ENCODE measurements around the gene LTF. TPM values are rescaled to one million over a fixed set of nuclear protein-coding genes. Genes with fewer than 3 reads are reported as not detected.

The LTF gene
- total and polyA plus RNA-seq, 4 donors, result 0.36 to 14.7 (median 1.4) TPM

DNA sequence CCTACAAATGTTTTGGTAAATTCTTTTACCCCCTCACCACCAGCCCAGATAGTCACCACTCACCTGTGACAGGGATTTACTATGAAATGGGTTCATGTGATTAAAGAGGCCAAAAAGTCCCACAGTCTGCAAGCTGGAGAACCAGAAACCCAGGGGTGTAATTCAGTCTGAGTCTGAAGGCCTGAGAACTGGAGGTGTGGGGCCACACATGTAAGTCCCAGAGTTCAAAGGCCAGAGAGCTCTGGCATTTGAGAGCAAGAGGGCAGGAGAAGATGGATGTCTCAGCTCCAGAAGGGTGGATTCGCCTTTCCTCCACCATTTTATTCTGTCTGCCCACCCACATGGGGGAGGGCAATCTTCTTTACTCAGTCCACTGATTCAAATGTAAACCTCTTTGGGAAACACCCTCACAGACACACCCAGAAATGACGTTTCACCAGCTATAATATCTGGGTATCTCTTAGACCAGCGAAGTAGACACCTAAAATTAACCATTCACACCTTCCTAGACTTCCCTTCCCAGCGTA, 45.0 kb upstream of the LTF start:
- Histone ChIP-seq H3K36me3 (ENCODE audit: control insufficient read depth in 4 of 4, insufficient read depth in 3 of 4, low read depth in 1 of 4, low read length in 3 of 4) (peaks cover 0 to 3% (median 0%) of the 10 kb centered on the region in 4 donors), H3K27me3 (ENCODE audit: control insufficient read depth in 4 of 4, insufficient read depth in 4 of 4, low read length in 3 of 4) (no peaks in the 10 kb centered on the region), H3K9ac (ENCODE audit: low read depth in 1 of 2, low read length in 2 of 2) (no peak overlapping the region), H3K4me1 (ENCODE audit: control insufficient read depth in 4 of 4, insufficient read depth in 4 of 4, low read length in 3 of 4) (no peaks in the 10 kb centered on the region), H3K4me3 (ENCODE audit: low read depth in 1 of 3, low read length in 3 of 3) (no peak overlapping the region), H3K27ac (ENCODE audit: low read depth in 1 of 2, low read length in 2 of 2) (no peak overlapping the region), H3K9me3 (ENCODE audit: control insufficient read depth in 4 of 4, low read length in 3 of 4) (no peaks in the 10 kb centered on the region)
- DNase-seq (ENCODE audit: low spot score), result no peak
- no peak for TF ChIP-seq HNF4G (IDR thresholded peaks at IDR 0.05)
- TF ChIP-seq FOXA1 (IDR thresholded peaks at IDR 0.05), result no peak
- TF ChIP-seq EGR1 (IDR thresholded peaks at IDR 0.05; ENCODE audit: low read depth in 2 of 2), result no peak
- no peak for TF ChIP-seq YY1 (IDR thresholded peaks at IDR 0.05)
- TF ChIP-seq TAF1 (conservative IDR thresholded peaks at IDR 0.05), result no peak
- TF ChIP-seq, protein P1, sequence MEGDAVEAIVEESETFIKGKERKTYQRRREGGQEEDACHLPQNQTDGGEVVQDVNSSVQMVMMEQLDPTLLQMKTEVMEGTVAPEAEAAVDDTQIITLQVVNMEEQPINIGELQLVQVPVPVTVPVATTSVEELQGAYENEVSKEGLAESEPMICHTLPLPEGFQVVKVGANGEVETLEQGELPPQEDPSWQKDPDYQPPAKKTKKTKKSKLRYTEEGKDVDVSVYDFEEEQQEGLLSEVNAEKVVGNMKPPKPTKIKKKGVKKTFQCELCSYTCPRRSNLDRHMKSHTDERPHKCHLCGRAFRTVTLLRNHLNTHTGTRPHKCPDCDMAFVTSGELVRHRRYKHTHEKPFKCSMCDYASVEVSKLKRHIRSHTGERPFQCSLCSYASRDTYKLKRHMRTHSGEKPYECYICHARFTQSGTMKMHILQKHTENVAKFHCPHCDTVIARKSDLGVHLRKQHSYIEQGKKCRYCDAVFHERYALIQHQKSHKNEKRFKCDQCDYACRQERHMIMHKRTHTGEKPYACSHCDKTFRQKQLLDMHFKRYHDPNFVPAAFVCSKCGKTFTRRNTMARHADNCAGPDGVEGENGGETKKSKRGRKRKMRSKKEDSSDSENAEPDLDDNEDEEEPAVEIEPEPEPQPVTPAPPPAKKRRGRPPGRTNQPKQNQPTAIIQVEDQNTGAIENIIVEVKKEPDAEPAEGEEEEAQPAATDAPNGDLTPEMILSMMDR (IDR thresholded peaks at IDR 0.05; ENCODE audit: low read depth, low read length, missing input control), result no peak
- TF ChIP-seq FOXA2 (IDR thresholded peaks at IDR 0.05), result no peak
- no peak for TF ChIP-seq JUND (IDR thresholded peaks at IDR 0.05)
- no peak for TF ChIP-seq GABPA (IDR thresholded peaks at IDR 0.05 in 1 of 2, conservative IDR thresholded peaks at IDR 0.05 in 1 of 2)
- TF ChIP-seq, protein P2, sequence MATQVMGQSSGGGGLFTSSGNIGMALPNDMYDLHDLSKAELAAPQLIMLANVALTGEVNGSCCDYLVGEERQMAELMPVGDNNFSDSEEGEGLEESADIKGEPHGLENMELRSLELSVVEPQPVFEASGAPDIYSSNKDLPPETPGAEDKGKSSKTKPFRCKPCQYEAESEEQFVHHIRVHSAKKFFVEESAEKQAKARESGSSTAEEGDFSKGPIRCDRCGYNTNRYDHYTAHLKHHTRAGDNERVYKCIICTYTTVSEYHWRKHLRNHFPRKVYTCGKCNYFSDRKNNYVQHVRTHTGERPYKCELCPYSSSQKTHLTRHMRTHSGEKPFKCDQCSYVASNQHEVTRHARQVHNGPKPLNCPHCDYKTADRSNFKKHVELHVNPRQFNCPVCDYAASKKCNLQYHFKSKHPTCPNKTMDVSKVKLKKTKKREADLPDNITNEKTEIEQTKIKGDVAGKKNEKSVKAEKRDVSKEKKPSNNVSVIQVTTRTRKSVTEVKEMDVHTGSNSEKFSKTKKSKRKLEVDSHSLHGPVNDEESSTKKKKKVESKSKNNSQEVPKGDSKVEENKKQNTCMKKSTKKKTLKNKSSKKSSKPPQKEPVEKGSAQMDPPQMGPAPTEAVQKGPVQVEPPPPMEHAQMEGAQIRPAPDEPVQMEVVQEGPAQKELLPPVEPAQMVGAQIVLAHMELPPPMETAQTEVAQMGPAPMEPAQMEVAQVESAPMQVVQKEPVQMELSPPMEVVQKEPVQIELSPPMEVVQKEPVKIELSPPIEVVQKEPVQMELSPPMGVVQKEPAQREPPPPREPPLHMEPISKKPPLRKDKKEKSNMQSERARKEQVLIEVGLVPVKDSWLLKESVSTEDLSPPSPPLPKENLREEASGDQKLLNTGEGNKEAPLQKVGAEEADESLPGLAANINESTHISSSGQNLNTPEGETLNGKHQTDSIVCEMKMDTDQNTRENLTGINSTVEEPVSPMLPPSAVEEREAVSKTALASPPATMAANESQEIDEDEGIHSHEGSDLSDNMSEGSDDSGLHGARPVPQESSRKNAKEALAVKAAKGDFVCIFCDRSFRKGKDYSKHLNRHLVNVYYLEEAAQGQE (IDR thresholded peaks at IDR 0.05), result no peak
- TF ChIP-seq, protein P3, sequence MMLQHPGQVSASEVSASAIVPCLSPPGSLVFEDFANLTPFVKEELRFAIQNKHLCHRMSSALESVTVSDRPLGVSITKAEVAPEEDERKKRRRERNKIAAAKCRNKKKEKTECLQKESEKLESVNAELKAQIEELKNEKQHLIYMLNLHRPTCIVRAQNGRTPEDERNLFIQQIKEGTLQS (IDR thresholded peaks at IDR 0.05), result no peak
- TF ChIP-seq ZBTB33 (IDR thresholded peaks at IDR 0.05), result no peak
- no peak for TF ChIP-seq RAD21 (IDR thresholded peaks at IDR 0.05)
- TF ChIP-seq MAX (IDR thresholded peaks at IDR 0.05), result no peak
- no peak for TF ChIP-seq SP1 (IDR thresholded peaks at IDR 0.05)
- TF ChIP-seq HNF4A (conservative IDR thresholded peaks at IDR 0.05), result no peak
- TF ChIP-seq RXRA (IDR thresholded peaks at IDR 0.05), result no peak
- TF ChIP-seq NR2F2 (IDR thresholded peaks at IDR 0.05), result no peak
- WGBS, result 87% methylated on average over 4 of the region's 4 CpGs
